Activated CD8-positive, alpha-beta T cell treated with anti-CD3 and anti-CD28 coated beads, Interleukin-2, amount 10 ng/mL, durations not matched to agents 7 days and 5 days (primary cell): ENCODE measurements around the gene CCDC146. TPM values are rescaled to one million over a fixed set of nuclear protein-coding genes. Genes with fewer than 3 reads are reported as not detected.

Experiments
- ATAC-seq: fragments of 150-1000 bp; cut with Tn5 transposase; one replicate; pipeline ENCODE4 v1.10.0; 2021; ENCODE audit warnings: moderate library complexity
- CTCF ChIA-PET: fragments of 350-600 bp; sonication (Branson Sonifier 250); formaldehyde crosslinking; loops from one replicate; lab custom pipeline; 2021; ENCODE audit warnings: antibody characterized with exemption; lab: Charles Lee
- POLR2A ChIA-PET: fragments of 350-600 bp; sonication (Branson Sonifier 250); formaldehyde crosslinking; loops from one replicate; lab custom pipeline; 2021; ENCODE audit warnings: antibody characterized with exemption; lab: Charles Lee
- DNase-seq: peaks from one replicate; pipeline ENCODE4 v3.0.0-alpha.2; 2020
- H3K27ac Mint-ChIP-seq: one replicate; pipeline ENCODE4 v1.8.0; 2021; ENCODE audit warnings: mild to moderate bottlenecking, mixed read lengths
- H3K27me3 Mint-ChIP-seq: one replicate; pipeline ENCODE4 v1.8.0; 2021; ENCODE audit warnings: low read depth, mixed read lengths
- H3K36me3 Mint-ChIP-seq: one replicate; pipeline ENCODE4 v1.8.0; 2021; ENCODE audit warnings: low read depth, mixed read lengths
- H3K4me1 Mint-ChIP-seq: one replicate; pipeline ENCODE4 v1.8.0; 2021; ENCODE audit warnings: low read depth, mixed read lengths
- H3K4me3 Mint-ChIP-seq: one replicate; pipeline ENCODE4 v1.8.0; 2021; ENCODE audit warnings: mild to moderate bottlenecking, mixed read lengths
- H3K9me3 Mint-ChIP-seq: one replicate; pipeline ENCODE4 v1.8.0; 2022; ENCODE audit warnings: mixed read lengths; ENCODE audit not compliant: insufficient read depth
- total RNA-seq, 2 experiments: library from RNA; stranded (reverse); gene quantifications; one replicate each; pipeline ENCODE4 v1.2.3, GENCODE V29; 2021

Gene CCDC146
- total RNA-seq, 2 experiments from 2014 or later = 10.7 to 12.9 TPM

GRCh38 chr7:77308792-77309191 is 186.4 kb downstream of the CCDC146 start:
- ChIA-PET CTCF (interaction anchor here (0.6 to 0.7 kb wide), 2 partner anchors 25 to 619 kb away, joined by 3 read pairs; no protein-coding TSS in a partner anchor), POLR2A (no interaction called here)
- Mint-ChIP-seq H3K4me3 (no peak overlapping the region), H3K36me3 (peaks cover 11% of the 10 kb centered on the region), H3K27ac (no peak overlapping the region), H3K9me3 (no peaks in the 10 kb centered on the region), H3K4me1 (no peaks in the 10 kb centered on the region), H3K27me3 (no peaks in the 10 kb centered on the region)
- ATAC-seq = no peak
- no peak for DNase-seq

- Mint-ChIP-seq H3K4me3 (no peak overlapping the region), H3K27me3 (no peaks in the 10 kb centered on the region), H3K4me1 (no peaks in the 10 kb centered on the region), H3K27ac (no peak overlapping the region), H3K9me3 (no peaks in the 10 kb centered on the region), H3K36me3 (peaks cover 7% of the 10 kb centered on the region)
- CTCF ChIA-PET = no interaction called here
- DNase-seq (no peak), ATAC-seq (no peak)
- POLR2A ChIA-PET = no interaction called here
Observed at GRCh38 chr7:77309714-77310220, 187.4 kb downstream of the CCDC146 start.

GRCh38 chr7:77310982-77311381 is 188.6 kb downstream of the CCDC146 start:
- no peaks in the 10 kb centered on the region for H3K4me1 Mint-ChIP-seq

GRCh38 chr7:77313085-77313484 is 190.7 kb downstream of the CCDC146 start:
- ATAC-seq (no peak), DNase-seq (no peak)
- H3K36me3 Mint-ChIP-seq = peaks cover 2% of the 10 kb centered on the region
- H3K27me3 Mint-ChIP-seq = no peaks in the 10 kb centered on the region
- H3K4me1 Mint-ChIP-seq = no peaks in the 10 kb centered on the region
- no peaks in the 10 kb centered on the region for H3K9me3 Mint-ChIP-seq
- CTCF ChIA-PET = no interaction called here
- POLR2A ChIA-PET = no interaction called here
- no peak overlapping the region for H3K27ac Mint-ChIP-seq
- no peak overlapping the region for H3K4me3 Mint-ChIP-seq

More at GRCh38 chr7:77310982-77311381, 188.6 kb downstream of the CCDC146 start:
- H3K9me3 Mint-ChIP-seq = no peaks in the 10 kb centered on the region
- ChIA-PET CTCF (interaction anchor here (0.9 kb wide), 1 partner anchor 21 kb away, joined by 3 read pairs; no protein-coding TSS in a partner anchor), POLR2A (no interaction called here)
- H3K36me3 Mint-ChIP-seq = no peaks in the 10 kb centered on the region
- no peaks in the 10 kb centered on the region for H3K27me3 Mint-ChIP-seq
- H3K27ac Mint-ChIP-seq = no peak overlapping the region
- no peak for ATAC-seq
- no peak overlapping the region for H3K4me3 Mint-ChIP-seq
- DNase-seq = no peak

GRCh38 chr7:77313876-77314480 is 191.6 kb downstream of the CCDC146 start:
- ChIA-PET CTCF (no interaction called here), POLR2A (no interaction called here)
- DNase-seq (no peak), ATAC-seq (no peak)
- no peaks in the 10 kb centered on the region for H3K4me1 Mint-ChIP-seq
- H3K27me3 Mint-ChIP-seq = no peaks in the 10 kb centered on the region
- H3K4me3 Mint-ChIP-seq = no peak overlapping the region
- H3K9me3 Mint-ChIP-seq = no peaks in the 10 kb centered on the region
- H3K36me3 Mint-ChIP-seq = peaks cover 2% of the 10 kb centered on the region
- no peak overlapping the region for H3K27ac Mint-ChIP-seq

GRCh38 chr7:77315182-77315591 is 192.8 kb downstream of the CCDC146 start:
- Mint-ChIP-seq H3K36me3 (peaks cover 2% of the 10 kb centered on the region), H3K27ac (no peak overlapping the region), H3K27me3 (no peaks in the 10 kb centered on the region), H3K9me3 (no peaks in the 10 kb centered on the region), H3K4me3 (no peak overlapping the region), H3K4me1 (no peaks in the 10 kb centered on the region)
- CTCF ChIA-PET = no interaction called here
- POLR2A ChIA-PET = no interaction called here
- no peak for ATAC-seq
- DNase-seq = no peak

- CTCF ChIA-PET = interaction anchor here (0.6 kb wide), 1 partner anchor 799 kb away, joined by 3 read pairs; no protein-coding TSS in a partner anchor
- H3K27me3 Mint-ChIP-seq = no peaks in the 10 kb centered on the region
- H3K9me3 Mint-ChIP-seq = no peaks in the 10 kb centered on the region
- ATAC-seq = no peak
- peaks cover 2% of the 10 kb centered on the region for H3K36me3 Mint-ChIP-seq
- H3K4me3 Mint-ChIP-seq = no peak overlapping the region
- H3K4me1 Mint-ChIP-seq = no peaks in the 10 kb centered on the region
- H3K27ac Mint-ChIP-seq = no peak overlapping the region
- POLR2A ChIA-PET = no interaction called here
- no peak for DNase-seq
Observed at GRCh38 chr7:77316219-77316978, 194.0 kb downstream of the CCDC146 start.

GRCh38 chr7:77318019-77318418 is 195.6 kb downstream of the CCDC146 start:
- CTCF ChIA-PET = no interaction called here
- no peak overlapping the region for H3K4me3 Mint-ChIP-seq
- no peak overlapping the region for H3K27ac Mint-ChIP-seq
- POLR2A ChIA-PET = interaction anchor here (0.8 kb wide), 1 partner anchor 12 kb away, joined by 3 read pairs; no protein-coding TSS in a partner anchor
- H3K36me3 Mint-ChIP-seq = peaks cover 2% of the 10 kb centered on the region
- DNase-seq (no peak), ATAC-seq (no peak)
- no peaks in the 10 kb centered on the region for H3K4me1 Mint-ChIP-seq
- H3K27me3 Mint-ChIP-seq = no peaks in the 10 kb centered on the region
- no peaks in the 10 kb centered on the region for H3K9me3 Mint-ChIP-seq

- peaks cover 2% of the 10 kb centered on the region for H3K36me3 Mint-ChIP-seq
Observed at GRCh38 chr7:77320137-77320536, 197.7 kb downstream of the CCDC146 start.

GRCh38 chr7:77320714-77321113 is 198.3 kb downstream of the CCDC146 start:
- POLR2A ChIA-PET = no interaction called here
- CTCF ChIA-PET = interaction anchor here (1.4 to 2.0 kb wide), 2 partner anchors 12 to 331 kb away, joined by 3 to 9 read pairs; no protein-coding TSS in a partner anchor

More at GRCh38 chr7:77320137-77320536, 197.7 kb downstream of the CCDC146 start:
- H3K27ac Mint-ChIP-seq = no peak overlapping the region
- POLR2A ChIA-PET = no interaction called here
- DNase-seq = no peak
- no peaks in the 10 kb centered on the region for H3K9me3 Mint-ChIP-seq
- no peak for ATAC-seq
- H3K4me1 Mint-ChIP-seq = no peaks in the 10 kb centered on the region
- no peaks in the 10 kb centered on the region for H3K27me3 Mint-ChIP-seq
- CTCF ChIA-PET = interaction anchor here (0.6 to 2.0 kb wide), 4 partner anchors 12 to 332 kb away, joined by 3 to 9 read pairs (median 3); no protein-coding TSS in a partner anchor
- H3K4me3 Mint-ChIP-seq = no peak overlapping the region

GRCh38 chr7:77321300-77321699 is 198.9 kb downstream of the CCDC146 start:
- ATAC-seq (no peak), DNase-seq (no peak)
- ChIA-PET POLR2A (no interaction called here), CTCF (interaction anchor here (1.2 to 2.0 kb wide), 3 partner anchors 11 to 331 kb away, joined by 3 to 9 read pairs (median 3); no protein-coding TSS in a partner anchor)
- Mint-ChIP-seq H3K27ac (no peak overlapping the region), H3K4me1 (peaks cover 6% of the 10 kb centered on the region), H3K36me3 (peaks cover 2% of the 10 kb centered on the region), H3K4me3 (no peak overlapping the region), H3K27me3 (no peaks in the 10 kb centered on the region), H3K9me3 (no peaks in the 10 kb centered on the region)

More at GRCh38 chr7:77320714-77321113, 198.3 kb downstream of the CCDC146 start:
- no peaks in the 10 kb centered on the region for H3K9me3 Mint-ChIP-seq
- ATAC-seq (no peak), DNase-seq (no peak)
- no peaks in the 10 kb centered on the region for H3K4me1 Mint-ChIP-seq
- no peaks in the 10 kb centered on the region for H3K27me3 Mint-ChIP-seq
- H3K27ac Mint-ChIP-seq = no peak overlapping the region
- no peak overlapping the region for H3K4me3 Mint-ChIP-seq
- peaks cover 2% of the 10 kb centered on the region for H3K36me3 Mint-ChIP-seq
